ENCODE measurements around the gene LEUTX. TPM values are rescaled to one million over a fixed set of nuclear protein-coding genes. Genes with fewer than 3 reads are reported as not detected.

Gene LEUTX
- total RNA-seq, 2 donors from 2014 or later = not detected

DNA sequence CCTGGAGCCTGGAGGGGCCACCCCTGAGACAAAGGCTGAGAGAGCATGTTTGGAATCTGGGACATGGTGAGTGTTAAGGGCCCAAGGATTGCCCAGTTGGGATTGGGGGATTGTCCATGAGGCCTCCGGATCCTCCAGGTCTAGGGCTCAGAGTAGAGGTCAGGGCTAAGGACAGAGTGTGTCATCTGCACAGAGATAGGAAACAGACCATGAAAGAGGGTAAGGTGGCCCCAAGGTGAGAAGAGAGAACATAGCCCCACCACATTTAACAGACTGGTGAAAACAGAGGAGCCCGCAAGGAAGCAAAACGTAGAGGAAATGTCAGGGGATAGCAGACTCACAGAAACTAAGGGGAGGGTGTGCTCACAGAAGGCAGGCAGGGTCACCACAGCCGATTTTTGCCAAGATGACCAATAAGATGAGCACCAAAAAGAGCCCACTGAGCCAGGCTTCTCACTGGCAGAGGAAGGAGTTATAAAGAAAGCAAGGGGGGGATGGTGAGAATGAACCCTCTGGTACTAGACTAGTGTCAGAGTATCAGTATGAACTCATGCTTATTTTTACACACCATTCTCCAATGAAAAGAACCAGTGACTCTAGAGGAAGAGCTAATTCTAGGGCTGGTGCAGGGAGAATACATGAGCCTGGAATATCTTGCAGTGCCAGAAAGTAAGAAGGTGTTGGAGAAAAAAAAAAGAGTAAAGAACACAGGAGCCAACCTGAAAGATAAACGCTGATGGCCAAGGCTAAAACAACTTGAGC lies 37.8 kb downstream of the LEUTX start:
- H3K36me3 ChIP-seq (ENCODE audit: control insufficient read depth, insufficient read depth, low read length) = no peaks in the 10 kb centered on the region
- H3K27ac ChIP-seq (ENCODE audit: low read depth, low read length) = no peak overlapping the region
- no peak for DNase-seq
- H3K4me1 Mint-ChIP-seq = no peaks in the 10 kb centered on the region
- WGBS, 2 experiments (ENCODE audit: insufficient coverage in 1 of 2, insufficient read length in 1 of 2) = 94 to 97% methylated on average over 4 to 5 of the region's 5 CpGs
- H3K9me3 Mint-ChIP-seq = no peaks in the 10 kb centered on the region
- H3K4me3 Mint-ChIP-seq = no peak overlapping the region
- no peaks in the 10 kb centered on the region for H3K36me3 Mint-ChIP-seq (ENCODE audit: low read depth)
- H3K27me3 Mint-ChIP-seq (ENCODE audit: insufficient read depth) = no peaks in the 10 kb centered on the region
- H3K9ac ChIP-seq (ENCODE audit: extremely low read depth, low read length, poor library complexity, severe bottlenecking) = no peak overlapping the region
- H3K27me3 ChIP-seq (ENCODE audit: control insufficient read depth, insufficient read depth, low read length, poor library complexity, severe bottlenecking) = no peaks in the 10 kb centered on the region
- no peak overlapping the region for H3K27ac Mint-ChIP-seq
- H3K4me3 ChIP-seq (ENCODE audit: low read length) = no peak overlapping the region
- peaks cover 4% of the 10 kb centered on the region for H3K9me3 ChIP-seq (ENCODE audit: control insufficient read depth, low read length)
- TF ChIP-seq, protein P1, sequence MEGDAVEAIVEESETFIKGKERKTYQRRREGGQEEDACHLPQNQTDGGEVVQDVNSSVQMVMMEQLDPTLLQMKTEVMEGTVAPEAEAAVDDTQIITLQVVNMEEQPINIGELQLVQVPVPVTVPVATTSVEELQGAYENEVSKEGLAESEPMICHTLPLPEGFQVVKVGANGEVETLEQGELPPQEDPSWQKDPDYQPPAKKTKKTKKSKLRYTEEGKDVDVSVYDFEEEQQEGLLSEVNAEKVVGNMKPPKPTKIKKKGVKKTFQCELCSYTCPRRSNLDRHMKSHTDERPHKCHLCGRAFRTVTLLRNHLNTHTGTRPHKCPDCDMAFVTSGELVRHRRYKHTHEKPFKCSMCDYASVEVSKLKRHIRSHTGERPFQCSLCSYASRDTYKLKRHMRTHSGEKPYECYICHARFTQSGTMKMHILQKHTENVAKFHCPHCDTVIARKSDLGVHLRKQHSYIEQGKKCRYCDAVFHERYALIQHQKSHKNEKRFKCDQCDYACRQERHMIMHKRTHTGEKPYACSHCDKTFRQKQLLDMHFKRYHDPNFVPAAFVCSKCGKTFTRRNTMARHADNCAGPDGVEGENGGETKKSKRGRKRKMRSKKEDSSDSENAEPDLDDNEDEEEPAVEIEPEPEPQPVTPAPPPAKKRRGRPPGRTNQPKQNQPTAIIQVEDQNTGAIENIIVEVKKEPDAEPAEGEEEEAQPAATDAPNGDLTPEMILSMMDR (conservative IDR thresholded peaks at IDR 0.05) = no peak
- no peaks in the 10 kb centered on the region for H3K4me1 ChIP-seq (ENCODE audit: control insufficient read depth, insufficient read depth, low read length)

DNA sequence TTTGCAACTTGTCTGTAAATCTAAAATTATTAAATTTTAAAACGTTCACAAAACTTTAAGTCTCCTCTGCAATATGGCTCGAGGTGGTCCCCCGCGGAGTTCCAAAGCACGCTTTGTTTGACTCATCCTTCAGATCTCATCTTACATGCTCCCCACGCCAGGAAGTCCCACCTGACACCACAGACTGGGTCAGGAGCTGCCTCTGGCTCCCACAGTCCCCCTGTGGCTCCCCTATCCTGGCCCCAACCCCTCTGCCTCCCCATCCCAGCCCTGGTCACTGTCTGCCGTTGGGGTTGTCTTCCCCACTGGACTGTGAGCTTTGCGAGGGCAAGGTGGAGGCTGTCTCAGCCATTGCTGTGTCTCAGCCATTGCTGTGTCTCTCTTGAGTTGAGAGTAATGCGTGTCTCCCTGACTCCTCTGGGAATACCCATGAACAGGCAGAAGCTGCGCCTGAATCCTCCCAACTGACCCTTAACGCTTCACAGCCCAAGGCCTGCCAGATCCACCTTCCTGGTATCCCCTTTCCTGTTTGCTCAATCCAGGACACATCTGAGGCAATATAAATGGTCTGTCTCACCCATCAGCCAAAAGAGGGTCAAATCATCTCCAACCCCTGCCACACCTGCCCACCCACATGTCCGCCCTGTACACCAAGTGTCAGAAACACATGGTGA lies 39.4 kb downstream of the LEUTX start:
- H3K9me3 ChIP-seq (ENCODE audit: control insufficient read depth, low read length) = peaks cover 4% of the 10 kb centered on the region
- no peak overlapping the region for H3K9ac ChIP-seq (ENCODE audit: extremely low read depth, low read length, poor library complexity, severe bottlenecking)

DNA sequence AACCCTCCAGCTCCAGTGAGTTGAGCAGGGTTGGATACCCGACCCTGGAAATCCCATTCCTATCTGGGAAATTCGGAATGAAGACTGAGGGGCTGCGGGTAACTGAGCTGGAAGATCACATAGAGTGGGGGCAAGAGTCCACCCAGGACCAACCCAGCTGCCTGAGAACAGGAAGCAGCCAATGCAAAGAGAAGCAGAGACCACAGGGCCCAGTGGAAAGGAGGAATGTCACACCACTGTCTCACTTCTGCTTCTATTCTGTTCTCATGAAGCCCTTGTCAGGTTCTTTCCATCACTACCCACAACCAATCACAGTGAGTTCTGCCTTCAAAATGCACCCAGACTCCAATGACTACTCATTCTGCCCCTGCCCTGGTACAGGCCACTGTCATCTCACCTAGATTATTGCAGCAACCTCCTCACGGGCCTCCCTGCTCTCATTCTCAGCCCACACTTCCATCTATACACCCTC lies 40.0 kb downstream of the LEUTX start:
- WGBS, 2 experiments (ENCODE audit: insufficient coverage in 1 of 2, insufficient read length in 1 of 2) = 92 to 100% methylated on average over 3 to 4 of the region's 4 CpGs
- H3K36me3 ChIP-seq (ENCODE audit: control insufficient read depth, insufficient read depth, low read length) = no peaks in the 10 kb centered on the region
- TF ChIP-seq, protein P1 (conservative IDR thresholded peaks at IDR 0.05) = no peak

More for the DNA sequence above, 39.4 kb downstream of the LEUTX start:
- WGBS, 2 experiments (ENCODE audit: insufficient coverage in 1 of 2, insufficient read length in 1 of 2) = 88 to 100% methylated on average over 7 to 12 of the region's 12 CpGs
- no peak for DNase-seq
- Histone ChIP-seq H3K36me3 (ENCODE audit: control insufficient read depth, insufficient read depth, low read length) (no peaks in the 10 kb centered on the region), H3K27ac (ENCODE audit: low read depth, low read length) (no peak overlapping the region), H3K4me3 (ENCODE audit: low read length) (no peak overlapping the region), H3K27me3 (ENCODE audit: control insufficient read depth, insufficient read depth, low read length, poor library complexity, severe bottlenecking) (no peaks in the 10 kb centered on the region), H3K4me1 (ENCODE audit: control insufficient read depth, insufficient read depth, low read length) (no peaks in the 10 kb centered on the region)
- H3K4me1 Mint-ChIP-seq = no peaks in the 10 kb centered on the region
- TF ChIP-seq, protein P1 (conservative IDR thresholded peaks at IDR 0.05) = no peak
- no peaks in the 10 kb centered on the region for H3K9me3 Mint-ChIP-seq
- no peaks in the 10 kb centered on the region for H3K36me3 Mint-ChIP-seq (ENCODE audit: low read depth)
- H3K27me3 Mint-ChIP-seq (ENCODE audit: insufficient read depth) = no peaks in the 10 kb centered on the region
- H3K4me3 Mint-ChIP-seq = no peak overlapping the region
- no peak overlapping the region for H3K27ac Mint-ChIP-seq

More for the DNA sequence above, 40.0 kb downstream of the LEUTX start:
- no peaks in the 10 kb centered on the region for H3K4me1 ChIP-seq (ENCODE audit: control insufficient read depth, insufficient read depth, low read length)
- no peak overlapping the region for H3K9ac ChIP-seq (ENCODE audit: extremely low read depth, low read length, poor library complexity, severe bottlenecking)
- H3K9me3 Mint-ChIP-seq = no peaks in the 10 kb centered on the region
- peaks cover 4% of the 10 kb centered on the region for H3K9me3 ChIP-seq (ENCODE audit: control insufficient read depth, low read length)
- no peaks in the 10 kb centered on the region for H3K27me3 Mint-ChIP-seq (ENCODE audit: insufficient read depth)
- H3K36me3 Mint-ChIP-seq (ENCODE audit: low read depth) = no peaks in the 10 kb centered on the region
- no peaks in the 10 kb centered on the region for H3K27me3 ChIP-seq (ENCODE audit: control insufficient read depth, insufficient read depth, low read length, poor library complexity, severe bottlenecking)
- H3K27ac Mint-ChIP-seq = no peak overlapping the region
- no peak overlapping the region for H3K4me3 Mint-ChIP-seq
- H3K4me3 ChIP-seq (ENCODE audit: low read length) = no peak overlapping the region
- DNase-seq = no peak
- no peak overlapping the region for H3K27ac ChIP-seq (ENCODE audit: low read depth, low read length)
- no peaks in the 10 kb centered on the region for H3K4me1 Mint-ChIP-seq

Measured in endodermal cell (in vitro differentiated cells).